Stimulated activated naive CD8-positive, alpha-beta T cell treated with anti-CD3 and anti-CD28 coated beads, Interleukin-15, Interleukin-2, amounts not matched to agents 100 U/mL and 50 U/mL, for 24 hours (primary cell): Measurements from ENCODE around the gene OTOG.
A peak's percentile ranks its signal among the peaks of the same experiment; 100 is the strongest.

Experiments
- ATAC-seq: fragments of 150-1000 bp; cut with Tn5 transposase; one replicate; pipeline ENCODE4 v1.10.0; 2021
- DNase-seq: peaks from one replicate; pipeline ENCODE4 v3.0.0; 2021

The OTOG gene

GRCh38 chr11:17547051-17547577 lies at the start of gene OTOG:
Gene OTOG, plus strand, starts transcription at chr11:17547259. Its CDS starts 114 bp downstream, at chr11:17547373.
- ATAC-seq, result no peak
- no peak for DNase-seq

- DNase-seq (no peak), ATAC-seq (no peak)
Observed at GRCh38 chr11:17498058-17498457, 49.0 kb upstream of the OTOG start.

GRCh38 chr11:17498475-17498874 lies 48.6 kb upstream of the OTOG start:
- ATAC-seq (no peak), DNase-seq (no peak)

GRCh38 chr11:17500673-17501072 lies 46.4 kb upstream of the OTOG start:
- no peak for ATAC-seq
- no peak for DNase-seq

- DNase-seq (no peak), ATAC-seq (no peak)
Observed at GRCh38 chr11:17502630-17503029, 44.4 kb upstream of the OTOG start.

- ATAC-seq (peak; percentile 67), DNase-seq (peak; percentile 84)
Observed at GRCh38 chr11:17504330-17505107, 42.5 kb upstream of the OTOG start.

GRCh38 chr11:17505146-17505545 lies 41.9 kb upstream of the OTOG start:
- ATAC-seq, result no peak
- no peak for DNase-seq

GRCh38 chr11:17506314-17506713 lies 40.7 kb upstream of the OTOG start:
- no peak for DNase-seq
- no peak for ATAC-seq

GRCh38 chr11:17506942-17507341 lies 40.1 kb upstream of the OTOG start:
- no peak for ATAC-seq
- no peak for DNase-seq

- ATAC-seq (no peak), DNase-seq (no peak)
Observed at GRCh38 chr11:17507773-17508172, 39.3 kb upstream of the OTOG start.

- ATAC-seq (no peak), DNase-seq (no peak)
Observed at GRCh38 chr11:17508306-17508705, 38.8 kb upstream of the OTOG start.

- DNase-seq (no peak), ATAC-seq (no peak)
Observed at GRCh38 chr11:17508791-17509190, 38.3 kb upstream of the OTOG start.

GRCh38 chr11:17510507-17511206 lies 36.4 kb upstream of the OTOG start:
- ATAC-seq, result no peak
- no peak for DNase-seq

GRCh38 chr11:17511571-17511970 lies 35.5 kb upstream of the OTOG start:
- ATAC-seq (no peak), DNase-seq (no peak)

- no peak for DNase-seq
- ATAC-seq, result no peak
Observed at GRCh38 chr11:17512101-17512500, 35.0 kb upstream of the OTOG start.

- peak; percentile 79 for ATAC-seq
Observed at GRCh38 chr11:17513853-17514252, 33.2 kb upstream of the OTOG start.

GRCh38 chr11:17514476-17514875 lies 32.6 kb upstream of the OTOG start:
- DNase-seq (no peak), ATAC-seq (no peak)

More at GRCh38 chr11:17513853-17514252, 33.2 kb upstream of the OTOG start:
- DNase-seq, result peak; percentile 11

- ATAC-seq, result no peak
- DNase-seq, result no peak
Observed at GRCh38 chr11:17515443-17516176, 31.4 kb upstream of the OTOG start.

- no peak for DNase-seq
- no peak for ATAC-seq
Observed at GRCh38 chr11:17516551-17517150, 30.4 kb upstream of the OTOG start.

GRCh38 chr11:17517186-17517585 lies 29.9 kb upstream of the OTOG start:
- ATAC-seq (no peak), DNase-seq (no peak)

GRCh38 chr11:17518366-17518765 lies 28.7 kb upstream of the OTOG start:
- DNase-seq (no peak), ATAC-seq (no peak)
